CD14-positive monocyte (primary cell): Measurements from ENCODE around the gene OGFOD2. TPM values are rescaled to one million over a fixed set of nuclear protein-coding genes. Genes with fewer than 3 reads are reported as not detected.
A peak's percentile ranks its signal among the peaks of the same experiment; 100 is the strongest.

Experiments used
- DNase-seq, 3 donors: peaks; one replicate each; pipeline ENCODE4 v3.0.0-alpha.2; 2011 to 2022
- H2AFZ ChIP-seq: 2 replicates; pipeline ENCODE4 v1.6.0; 2012; ENCODE audit warnings: mild to moderate bottlenecking, low read depth, low read length, inconsistent platforms; ENCODE audit not compliant: insufficient read depth, poor library complexity, severe bottlenecking
- H3K27ac ChIP-seq, 2 donors: 1 replicate in 1 of 2; 2 replicates in 1 of 2; pipeline ENCODE4 v1.5.1; 2012 to 2013; ENCODE audit warnings: low read length in 2 of 2, control low read depth in 1 of 2, inconsistent platforms in 1 of 2, low read depth in 1 of 2, mild to moderate bottlenecking in 1 of 2
- H3K27me3 ChIP-seq, 2 donors: one replicate each; pipeline versions ENCODE4 v1.6.0 to v1.6.1; 2011 to 2013; ENCODE audit warnings: low read length in 2 of 2; ENCODE audit not compliant: control insufficient read depth in 2 of 2, insufficient read depth in 2 of 2
- H3K36me3 ChIP-seq, 2 donors: replicated peaks in 1 of 2; 1 replicate in 1 of 2; 2 replicates in 1 of 2; pipeline versions ENCODE4 v1.5.1 to v1.6.1; 2012 to 2013; ENCODE audit warnings: low read length in 2 of 2, control low read depth in 1 of 2, inconsistent platforms in 1 of 2, mild to moderate bottlenecking in 1 of 2; ENCODE audit not compliant: insufficient read depth in 2 of 2, control insufficient read depth in 1 of 2
- H3K4me1 ChIP-seq, 2 donors: 1 replicate in 1 of 2; 2 replicates in 1 of 2; pipeline versions ENCODE4 v1.5.1 to v1.6.1; 2012 to 2013; ENCODE audit warnings: low read length in 2 of 2, control low read depth in 1 of 2, inconsistent platforms in 1 of 2, mild to moderate bottlenecking in 1 of 2, moderate library complexity in 1 of 2; ENCODE audit not compliant: insufficient read depth in 2 of 2, control insufficient read depth in 1 of 2
- H3K4me2 ChIP-seq: replicated peaks from 2 replicates; pipeline ENCODE3; 2012; ENCODE audit warnings: low read length, moderate library complexity, mild to moderate bottlenecking; ENCODE audit not compliant: poor library complexity, severe bottlenecking; ENCODE audit errors: extremely low read depth
- H3K4me3 ChIP-seq, 3 experiments: fragments of 200-600 bp in 1 of 3; sonication (generic) in 1 of 3; replicated peaks in 1 of 3; 1 replicate in 2 of 3; 2 replicates in 1 of 3; pipeline ENCODE4 v1.5.1; 2011 to 2013; ENCODE audit warnings: low read length in 3 of 3, mild to moderate bottlenecking in 3 of 3, control low read depth in 2 of 3, low read depth in 2 of 3, inconsistent platforms in 1 of 3, moderate library complexity in 1 of 3
- H3K79me2 ChIP-seq: 2 replicates; pipeline ENCODE4 v1.6.0; 2012; ENCODE audit warnings: mild to moderate bottlenecking, control low read depth, inconsistent platforms, low read length, moderate library complexity; ENCODE audit not compliant: insufficient read depth
- H3K9ac ChIP-seq: 2 replicates; pipeline ENCODE4 v1.6.0; 2017; ENCODE audit warnings: low read length, mild to moderate bottlenecking; ENCODE audit not compliant: insufficient read depth, poor library complexity, severe bottlenecking
- H3K9me3 ChIP-seq, 2 donors: replicated peaks in 1 of 2; 1 replicate in 1 of 2; 2 replicates in 1 of 2; pipeline versions ENCODE4 v1.5.1 to v1.6.1; 2012 to 2013; ENCODE audit warnings: low read length in 2 of 2, control low read depth in 1 of 2; ENCODE audit not compliant: control insufficient read depth in 1 of 2, insufficient read depth in 1 of 2
- H4K20me1 ChIP-seq: 2 replicates; pipeline ENCODE4 v1.6.0; 2012; ENCODE audit warnings: mild to moderate bottlenecking, low read length, control low read depth, moderate library complexity; ENCODE audit not compliant: insufficient read depth
- H3K27ac Mint-ChIP-seq, 7 donors: one replicate each; pipeline ENCODE4 v1.8.0; 2020; ENCODE audit warnings: mild to moderate bottlenecking in 7 of 7, mixed read lengths in 7 of 7, moderate library complexity in 6 of 7, inconsistent platforms in 2 of 7
- H3K27me3 Mint-ChIP-seq, 3 donors: one replicate each; pipeline ENCODE4 v1.8.0; 2021 to 2022; ENCODE audit warnings: low read depth in 3 of 3, mild to moderate bottlenecking in 3 of 3, mixed read lengths in 3 of 3, moderate library complexity in 3 of 3, inconsistent platforms in 1 of 3
- H3K36me3 Mint-ChIP-seq, 2 donors: one replicate each; pipeline ENCODE4 v1.8.0; 2020; ENCODE audit warnings: mixed read lengths in 2 of 2, inconsistent platforms in 1 of 2, mild to moderate bottlenecking in 1 of 2
- H3K4me1 Mint-ChIP-seq: one replicate; pipeline ENCODE4 v1.8.0; 2020; ENCODE audit warnings: mild to moderate bottlenecking, mixed read lengths
- H3K4me3 Mint-ChIP-seq, 2 donors: one replicate each; pipeline ENCODE4 v1.8.0; 2020; ENCODE audit warnings: mild to moderate bottlenecking in 2 of 2, mixed read lengths in 2 of 2, moderate library complexity in 1 of 2
- H3K9me3 Mint-ChIP-seq, 7 donors: one replicate each; pipeline ENCODE4 v1.8.0; 2020 to 2022; ENCODE audit warnings: mixed read lengths in 7 of 7, mild to moderate bottlenecking in 6 of 7, moderate library complexity in 6 of 7, inconsistent platforms in 2 of 7
- WGBS: methylation state at CpG from one replicate; pipeline ENCODE4 v1.1.5; 2013; ENCODE audit warnings: missing lambda C conversion rate; ENCODE audit not compliant: insufficient coverage; 5-methylcytosine and 5-hydroxymethylcytosine counted together
- intact Hi-C, 2 donors: fragments of 100-400 bp; cut with micrococcal nuclease; formaldehyde crosslinking; loops; one replicate each; pipeline versions ENCODE4 v1.15.0 to v1.15.1; 2023
- polyA plus RNA-seq, 3 donors: library from polyadenylated mRNA; depleted of rRNA in 1 of 3; unstranded in 2 of 3; stranded (reverse) in 1 of 3; fragments of 300-500 nt in 2 of 3; fragments of >200 nt in 1 of 3; fragmentation: Illumina TruSeq in 2 of 3; gene quantifications; 1 replicate in 2 of 3; 2 replicates in 1 of 3; pipeline ENCODE4 v1.2.3, GENCODE V29; 2012 to 2021
- TF ChIP-seq, protein P1 (sequence below): fragments of 200-600 bp; IDR thresholded peaks from one replicate; pipeline ENCODE4 v1.8.0; 2022; ENCODE audit warnings: antibody characterized with exemption, mild to moderate bottlenecking

OGFOD2 gene
- polyA plus RNA-seq, 3 donors, result 13.0 to 30.3 (median 13.6) TPM

DNA sequence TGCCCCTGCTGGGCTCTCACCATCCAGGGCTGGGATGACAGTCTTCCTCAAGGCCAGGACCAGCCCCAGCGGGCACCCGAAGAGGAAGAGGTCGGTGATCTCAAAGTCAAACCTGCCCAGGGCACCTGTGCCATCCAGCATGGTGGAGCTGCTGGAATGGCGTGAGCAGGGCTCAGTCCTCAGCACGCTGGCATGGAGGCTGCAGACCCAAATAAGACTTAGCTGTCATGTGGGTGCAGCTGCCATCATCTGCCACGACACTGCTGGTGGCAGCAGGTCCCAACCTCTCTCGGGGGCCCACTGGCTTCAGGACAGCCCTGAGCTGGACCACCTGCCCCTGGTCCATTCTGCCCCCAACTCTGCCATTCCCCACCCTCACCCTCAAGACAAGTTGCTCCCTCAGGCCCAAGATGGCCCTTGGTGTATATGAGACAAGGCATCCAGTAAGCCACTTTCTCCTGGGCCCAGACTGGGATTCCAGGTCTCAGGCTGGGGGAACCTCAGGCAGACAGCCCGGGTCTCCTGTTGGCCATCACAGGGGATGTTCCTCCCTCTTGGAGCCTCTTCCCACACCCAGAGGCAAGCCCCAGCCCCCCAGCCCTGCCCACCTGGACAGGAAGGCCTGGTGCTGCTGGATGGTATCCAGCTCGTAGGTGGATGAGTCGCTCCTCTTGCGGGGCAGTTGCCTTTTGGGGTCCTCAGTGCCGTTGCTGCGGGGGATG is 19.9 kb downstream of the OGFOD2 start:
- H4K20me1 ChIP-seq, result no peaks in the 10 kb centered on the region
- Mint-ChIP-seq H3K27me3 (peaks cover 0 to 2% (median 2%) of the 10 kb centered on the region in 3 donors), H3K9me3 (no peaks in the 10 kb centered on the region), H3K36me3 (no peaks in the 10 kb centered on the region), H3K4me1 (no peaks in the 10 kb centered on the region), H3K27ac (peak overlapping the region in 1 of 7 donors; percentile 33), H3K4me3 (no peak overlapping the region)
- H2AFZ ChIP-seq, result no peak overlapping the region
- TF ChIP-seq, protein P1, sequence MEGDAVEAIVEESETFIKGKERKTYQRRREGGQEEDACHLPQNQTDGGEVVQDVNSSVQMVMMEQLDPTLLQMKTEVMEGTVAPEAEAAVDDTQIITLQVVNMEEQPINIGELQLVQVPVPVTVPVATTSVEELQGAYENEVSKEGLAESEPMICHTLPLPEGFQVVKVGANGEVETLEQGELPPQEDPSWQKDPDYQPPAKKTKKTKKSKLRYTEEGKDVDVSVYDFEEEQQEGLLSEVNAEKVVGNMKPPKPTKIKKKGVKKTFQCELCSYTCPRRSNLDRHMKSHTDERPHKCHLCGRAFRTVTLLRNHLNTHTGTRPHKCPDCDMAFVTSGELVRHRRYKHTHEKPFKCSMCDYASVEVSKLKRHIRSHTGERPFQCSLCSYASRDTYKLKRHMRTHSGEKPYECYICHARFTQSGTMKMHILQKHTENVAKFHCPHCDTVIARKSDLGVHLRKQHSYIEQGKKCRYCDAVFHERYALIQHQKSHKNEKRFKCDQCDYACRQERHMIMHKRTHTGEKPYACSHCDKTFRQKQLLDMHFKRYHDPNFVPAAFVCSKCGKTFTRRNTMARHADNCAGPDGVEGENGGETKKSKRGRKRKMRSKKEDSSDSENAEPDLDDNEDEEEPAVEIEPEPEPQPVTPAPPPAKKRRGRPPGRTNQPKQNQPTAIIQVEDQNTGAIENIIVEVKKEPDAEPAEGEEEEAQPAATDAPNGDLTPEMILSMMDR, result no peak
- no peak overlapping the region for H3K4me2 ChIP-seq
- H3K79me2 ChIP-seq, result no peaks in the 10 kb centered on the region
- no peaks in the 10 kb centered on the region for H3K4me1 ChIP-seq
- no peaks in the 10 kb centered on the region for H3K9me3 ChIP-seq
- H3K4me3 ChIP-seq, result no peak overlapping the region
- DNase-seq, result no peak
- no peak overlapping the region for H3K27ac ChIP-seq
- H3K27me3 ChIP-seq, result no peaks in the 10 kb centered on the region
- no peak overlapping the region for H3K9ac ChIP-seq
- intact Hi-C loops, result no loop called here
- 93% methylated on average over 12 of the region's 13 CpGs for WGBS
- no peaks in the 10 kb centered on the region for H3K36me3 ChIP-seq

GRCh38 chr12:122995503-122996187 is 20.6 kb downstream of the OGFOD2 start:
- 99% methylated on average over 15 of the region's 20 CpGs for WGBS
- TF ChIP-seq, protein P1, result no peak
- Histone ChIP-seq H3K79me2 (no peaks in the 10 kb centered on the region), H2AFZ (no peak overlapping the region), H3K9ac (no peak overlapping the region), H3K4me2 (no peak overlapping the region), H3K4me3 (no peak overlapping the region), H3K27me3 (no peaks in the 10 kb centered on the region), H3K9me3 (no peaks in the 10 kb centered on the region), H3K4me1 (no peaks in the 10 kb centered on the region), H4K20me1 (no peaks in the 10 kb centered on the region), H3K27ac (no peak overlapping the region), H3K36me3 (no peaks in the 10 kb centered on the region)
- no peak for DNase-seq
- Mint-ChIP-seq H3K27ac (no peak overlapping the region), H3K4me1 (no peaks in the 10 kb centered on the region), H3K4me3 (no peak overlapping the region), H3K9me3 (no peaks in the 10 kb centered on the region), H3K27me3 (peaks cover 0 to 7% (median 2%) of the 10 kb centered on the region in 3 donors), H3K36me3 (no peaks in the 10 kb centered on the region)
- intact Hi-C loops, result no loop called here
